ENCODE results near the gene DUOX1.
"Not testable (repeated sequence)": the region's sequence is repeated elsewhere in the genome, so short reads cannot be mapped to it uniquely, and the experiment has no call there.

The DUOX1 gene

GRCh38 chr15:45121706-45122417 lies 7.9 kb upstream of the DUOX1 start:
- DNase-seq (ENCODE audit: low read depth) = peak; percentile 76

- no peak for DNase-seq (ENCODE audit: low read depth)
Measured at GRCh38 chr15:45122719-45123118, 7.1 kb upstream of the DUOX1 start.

GRCh38 chr15:45123397-45123796 lies 6.4 kb upstream of the DUOX1 start:
- DNase-seq (ENCODE audit: low read depth) = no peak

GRCh38 chr15:45126535-45127158 lies 3.1 kb upstream of the DUOX1 start:
- DNase-seq (ENCODE audit: low read depth) = no peak

GRCh38 chr15:45128971-45129639 lies 689 bp upstream of the DUOX1 start:
- no peak for DNase-seq (ENCODE audit: low read depth)

- DNase-seq (ENCODE audit: low read depth) = no peak
Measured at GRCh38 chr15:45130291-45131000, 652 bp downstream of the DUOX1 start.

GRCh38 chr15:45131510-45131909 lies 1.7 kb downstream of the DUOX1 start:
- DNase-seq (ENCODE audit: low read depth) = no peak

GRCh38 chr15:45132844-45133560 lies 3.2 kb downstream of the DUOX1 start:
- no peak for DNase-seq (ENCODE audit: low read depth)

GRCh38 chr15:45133561-45133920 lies 3.7 kb downstream of the DUOX1 start:
- no peak for DNase-seq (ENCODE audit: low read depth)

GRCh38 chr15:45134046-45134445 lies 4.3 kb downstream of the DUOX1 start:
- no peak for DNase-seq (ENCODE audit: low read depth)

GRCh38 chr15:45134682-45135604 lies 5.1 kb downstream of the DUOX1 start:
- no peak for DNase-seq (ENCODE audit: low read depth)

- DNase-seq (ENCODE audit: low read depth) = not testable (repeated sequence)
Measured at GRCh38 chr15:45135705-45136377, 6.0 kb downstream of the DUOX1 start.

GRCh38 chr15:45136378-45136764 lies 6.6 kb downstream of the DUOX1 start:
- DNase-seq (ENCODE audit: low read depth) = no peak

- no peak for DNase-seq (ENCODE audit: low read depth)
Measured at GRCh38 chr15:45137703-45138102, 7.9 kb downstream of the DUOX1 start.

GRCh38 chr15:45138814-45139765 lies 9.3 kb downstream of the DUOX1 start:
- DNase-seq (ENCODE audit: low read depth) = no peak

GRCh38 chr15:45139770-45140169 lies 10.0 kb downstream of the DUOX1 start:
- no peak for DNase-seq (ENCODE audit: low read depth)

- DNase-seq (ENCODE audit: low read depth) = no peak
Measured at GRCh38 chr15:45140557-45141250, 10.9 kb downstream of the DUOX1 start.

- DNase-seq (ENCODE audit: low read depth) = no peak
Measured at GRCh38 chr15:45141386-45141785, 11.6 kb downstream of the DUOX1 start.

- no peak for DNase-seq (ENCODE audit: low read depth)
Measured at GRCh38 chr15:45143056-45143455, 13.3 kb downstream of the DUOX1 start.

Measured in non-pigmented ciliary epithelial cell (primary cell).